GM19463 (cell line): ENCODE results near the gene PILRA.
A peak's percentile ranks its signal among the peaks of the same experiment; 100 is the strongest.
"Not testable (repeated sequence)": the region's sequence is repeated elsewhere in the genome, so short reads cannot be mapped to it uniquely, and the experiment has no call there.

Experiments used
- ATAC-seq: cut with Tn5 transposase; IDR thresholded peaks from one replicate; pipeline ENCODE4 v1.9.1; 2021; ENCODE audit warnings: mild to moderate bottlenecking, moderate library complexity; ENCODE audit not compliant: unreplicated experiment

PILRA gene

DNA sequence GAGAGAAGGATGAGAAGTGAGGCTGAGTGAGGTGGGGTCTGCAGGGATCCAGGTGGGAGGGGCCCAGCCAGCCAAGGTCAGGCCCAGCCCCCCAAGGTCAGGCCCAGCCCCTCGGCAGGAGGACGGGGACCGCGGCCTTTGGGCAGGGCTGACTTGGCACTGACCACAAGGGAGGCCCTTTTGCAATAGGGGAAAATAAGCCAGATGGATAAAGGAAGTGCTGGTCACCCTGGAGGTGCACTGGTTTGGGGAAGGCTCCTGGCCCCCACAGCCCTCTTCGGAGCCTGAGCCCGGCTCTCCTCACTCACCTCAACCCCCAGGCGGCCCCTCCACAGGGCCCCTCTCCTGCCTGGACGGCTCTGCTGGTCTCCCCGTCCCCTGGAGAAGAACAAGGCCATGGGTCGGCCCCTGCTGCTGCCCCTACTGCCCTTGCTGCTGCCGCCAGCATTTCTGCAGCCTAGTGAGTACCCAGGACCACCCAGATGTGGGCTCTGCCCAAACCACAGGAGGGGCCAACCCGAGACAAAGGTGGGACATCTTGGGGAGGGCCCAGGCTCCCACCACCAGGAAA, at the start of gene PILRA:
TSS of gene PILRA (plus strand) at position 227 of the 571 bp plus-strand sequence. CDS start at position 397, 170 bp downstream.
- ATAC-seq, result no peak

DNA sequence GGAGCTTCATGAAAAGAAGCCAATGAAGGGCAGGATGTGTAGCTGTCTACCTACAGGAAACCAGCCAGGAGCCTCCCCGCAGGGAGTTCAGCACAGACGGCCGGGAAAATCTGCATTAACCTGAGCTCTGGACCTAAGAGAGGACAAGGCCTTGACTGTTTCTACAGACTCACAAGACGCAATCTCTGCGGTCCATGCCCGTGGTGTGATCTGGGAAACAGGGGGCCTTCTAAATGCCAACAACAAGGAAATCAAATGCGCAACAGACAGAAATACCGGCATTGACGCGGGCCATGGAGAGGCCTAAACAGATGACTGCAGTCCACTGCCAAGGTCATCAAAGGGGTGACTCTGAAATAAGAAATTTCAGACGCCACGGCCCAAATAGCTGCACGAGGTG, 49.1 kb upstream of the PILRA start:
- ATAC-seq, result not testable (repeated sequence)

DNA sequence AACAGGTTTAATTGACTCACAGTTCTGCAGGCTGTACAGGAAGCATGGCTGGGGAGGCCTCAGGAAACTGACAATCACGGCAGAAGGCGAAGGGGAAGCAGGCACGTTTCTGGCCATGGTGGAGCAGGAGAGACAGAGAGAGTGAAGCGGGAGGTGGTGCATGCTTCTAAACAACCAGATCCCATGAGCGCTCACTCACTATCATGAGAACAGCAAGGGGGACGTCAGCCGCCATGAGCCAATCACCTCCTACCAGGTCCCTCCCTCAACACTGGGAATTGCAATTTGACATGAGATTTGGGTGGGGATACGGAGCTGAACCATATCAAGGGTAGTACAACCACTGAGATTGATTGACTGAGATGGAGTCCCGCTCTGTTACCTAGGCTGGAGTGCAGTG, 47.6 kb upstream of the PILRA start:
- ATAC-seq, result not testable (repeated sequence)

DNA sequence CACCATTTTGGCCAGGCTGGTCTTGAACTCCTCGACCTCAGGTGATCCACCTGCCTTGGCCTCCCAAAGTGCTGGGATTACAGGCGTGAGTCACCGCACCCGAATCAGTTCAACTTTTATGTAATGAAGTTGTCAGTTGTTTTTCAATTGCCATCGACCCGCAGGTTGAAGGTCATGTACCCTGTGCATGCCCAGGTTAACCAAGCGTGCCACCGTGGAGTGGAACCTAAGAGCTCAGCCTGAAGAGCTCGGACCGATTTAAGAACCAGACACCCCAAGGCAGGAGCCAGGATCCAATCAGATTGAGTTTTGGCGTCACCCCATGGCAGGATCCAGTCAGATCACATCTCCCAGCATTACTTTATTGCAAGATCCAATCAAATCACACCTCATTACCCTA, 46.4 kb upstream of the PILRA start:
- not testable (repeated sequence) for ATAC-seq

DNA sequence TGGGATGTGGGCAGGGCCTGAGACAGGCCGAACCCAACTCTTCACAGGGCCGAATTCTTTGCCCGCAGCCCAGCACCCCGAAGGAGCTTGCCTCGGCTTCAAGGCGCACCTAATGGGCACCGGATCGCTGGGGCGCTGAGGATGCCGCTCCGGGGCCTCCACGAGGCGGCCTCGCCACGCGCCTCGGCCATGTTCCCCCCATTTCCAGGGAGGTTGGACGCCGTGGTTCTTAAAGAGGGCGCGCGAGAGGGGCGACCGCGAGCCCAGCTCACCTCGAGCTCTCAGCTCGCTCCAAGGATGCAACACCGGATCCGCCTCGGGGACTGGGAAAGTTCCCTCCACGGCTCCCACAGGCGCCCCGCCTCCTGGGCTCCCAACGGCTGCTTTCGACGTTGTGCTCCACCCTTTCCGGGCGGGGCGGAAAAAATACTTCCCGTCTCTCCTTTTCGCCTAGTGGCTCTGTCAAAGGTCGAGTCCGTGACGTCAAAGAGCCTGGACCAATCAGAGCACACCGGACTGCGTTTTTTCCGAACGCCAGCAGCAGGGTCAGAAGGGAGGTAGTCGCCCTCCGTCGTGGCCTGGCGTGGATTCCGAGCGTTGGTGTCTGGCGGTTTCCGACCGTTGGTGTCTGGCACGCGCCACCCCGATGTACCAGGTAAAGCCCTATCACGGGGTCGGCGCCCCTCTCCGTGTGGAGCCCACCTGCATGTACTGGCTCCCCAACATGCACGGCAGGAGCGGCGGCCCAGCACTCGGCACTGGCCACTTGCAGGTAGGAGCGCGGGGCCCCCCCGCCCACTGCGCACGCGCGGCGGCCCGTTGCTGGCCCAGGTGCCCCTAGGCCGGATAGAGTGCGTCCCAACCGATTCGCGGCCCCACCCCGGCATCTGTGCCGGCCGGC, 37.5 kb upstream of the PILRA start:
- peak; percentile 88 for ATAC-seq

DNA sequence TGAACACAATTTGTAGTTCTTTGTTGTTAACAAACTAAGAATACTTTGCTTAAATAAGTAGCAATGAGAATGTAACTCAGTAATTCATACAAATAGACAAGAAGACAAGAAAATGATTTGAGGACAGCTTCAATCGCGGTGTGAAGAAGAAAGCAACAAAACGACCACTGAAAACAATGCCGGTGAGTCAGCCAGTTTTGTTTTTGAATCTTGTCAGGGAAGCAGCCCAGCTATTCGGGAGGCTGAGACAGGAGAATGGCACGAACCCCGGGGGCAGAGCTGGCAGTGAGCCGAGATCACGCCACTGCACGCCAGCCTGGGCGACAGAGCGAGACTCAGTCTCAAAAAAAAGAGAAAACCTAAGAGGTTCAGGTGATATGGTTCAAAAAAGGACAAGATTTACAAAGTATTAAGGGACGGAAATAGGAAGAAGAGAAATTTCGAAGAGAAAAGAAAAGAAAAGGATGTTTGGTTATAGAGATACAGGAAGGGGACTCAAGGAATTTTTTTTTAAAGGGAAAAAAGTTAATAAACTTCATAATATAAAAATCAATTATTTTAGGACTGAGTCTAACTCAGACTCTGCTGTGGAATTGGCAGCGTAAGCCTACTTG, 35.1 kb upstream of the PILRA start:
- not testable (repeated sequence) for ATAC-seq

DNA sequence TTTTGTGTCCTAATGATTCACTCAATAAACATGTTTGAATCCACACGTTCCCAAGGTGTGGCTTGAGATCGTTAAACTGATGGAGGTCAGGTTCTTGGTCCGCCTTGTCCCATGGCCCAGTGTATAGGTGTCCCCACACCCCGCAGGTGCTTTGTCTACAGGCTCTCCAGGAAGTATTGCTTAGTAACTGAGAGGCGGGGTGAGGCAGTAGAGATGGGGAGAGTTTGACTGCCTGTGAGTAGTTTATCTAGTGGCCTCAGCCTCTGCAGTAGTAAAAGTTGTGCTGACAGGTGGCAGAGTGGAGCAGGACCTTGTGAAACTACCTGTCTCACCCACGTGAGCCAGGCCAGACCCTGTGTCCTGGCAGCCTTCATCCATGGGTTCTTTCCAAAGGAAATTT, 32.0 kb upstream of the PILRA start:
- ATAC-seq, result not testable (repeated sequence)

DNA sequence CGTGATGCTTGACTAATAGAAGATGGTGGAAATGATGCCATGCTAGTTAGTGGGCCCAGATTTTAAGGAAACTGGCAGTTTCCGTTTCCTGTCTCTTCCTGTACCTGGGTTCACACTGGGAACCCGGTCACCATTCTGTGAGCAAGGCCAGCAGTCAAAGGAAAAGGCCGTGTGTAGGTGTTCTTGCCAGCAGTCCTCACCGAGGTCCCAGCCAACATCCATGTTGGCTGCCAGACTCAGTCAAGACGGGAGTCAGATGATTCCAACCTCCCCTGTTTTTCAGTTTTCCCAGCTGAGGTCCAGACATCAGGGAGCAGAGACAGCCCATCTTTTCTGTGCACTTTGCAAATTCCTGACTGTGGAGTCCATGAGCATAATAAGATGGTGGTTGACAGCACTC, 30.5 kb upstream of the PILRA start:
- no peak for ATAC-seq

DNA sequence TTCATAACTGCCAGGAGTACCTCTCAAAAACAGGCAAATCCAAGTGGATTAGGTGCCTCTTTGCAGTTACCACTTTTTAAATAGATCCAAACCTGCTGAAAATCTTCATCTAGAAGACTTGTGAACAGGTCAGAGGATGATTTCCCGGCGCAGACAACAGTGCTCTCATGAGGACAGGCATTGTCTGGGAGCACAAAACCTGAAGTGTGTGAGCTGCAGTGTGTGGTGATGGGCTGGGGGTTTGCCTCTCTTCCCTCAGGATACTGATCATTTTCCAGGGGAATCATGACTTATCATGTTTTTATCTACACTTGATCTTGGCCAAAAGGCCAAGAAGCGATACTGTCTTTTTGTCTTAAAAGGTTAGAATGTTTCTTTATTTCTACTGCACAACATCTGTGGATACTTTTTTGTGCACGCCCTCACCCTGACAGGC, 29.1 kb upstream of the PILRA start:
- not testable (repeated sequence) for ATAC-seq

DNA sequence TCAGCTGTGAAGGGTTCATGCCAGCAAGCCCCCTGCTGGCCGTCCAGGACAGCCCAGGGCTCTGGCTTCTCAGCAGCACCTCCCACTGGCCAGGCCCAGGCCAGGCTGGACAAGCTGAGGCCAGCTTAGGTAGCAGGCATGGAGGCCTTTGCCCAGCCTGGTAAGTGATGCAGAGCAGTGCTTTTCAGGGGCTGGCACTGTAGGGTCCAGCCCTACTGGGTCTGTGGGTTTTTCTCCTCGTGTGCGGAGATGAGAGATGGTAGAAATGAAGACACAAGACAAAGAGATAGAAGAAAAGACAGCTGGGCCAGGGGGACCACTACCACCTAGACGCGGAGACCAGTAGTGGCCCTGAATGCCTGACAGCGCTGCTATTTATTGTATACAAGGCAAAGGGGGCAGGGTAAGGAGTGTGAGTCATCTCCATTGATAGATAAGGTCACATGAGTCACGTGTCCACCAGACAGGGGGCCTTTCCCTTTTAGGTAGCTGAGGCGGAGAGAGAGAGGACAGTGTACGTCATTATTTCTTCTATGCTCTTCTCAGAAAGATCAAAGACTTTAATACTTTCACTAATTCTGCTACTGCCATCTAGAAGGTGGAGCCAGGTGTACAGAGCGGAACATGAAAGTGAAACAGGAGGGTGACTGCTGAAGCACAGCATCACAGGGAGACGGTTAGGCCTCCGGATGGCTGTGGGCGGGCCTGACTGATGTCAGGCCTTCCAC, 28.6 kb upstream of the PILRA start:
- peak; percentile 69 for ATAC-seq

DNA sequence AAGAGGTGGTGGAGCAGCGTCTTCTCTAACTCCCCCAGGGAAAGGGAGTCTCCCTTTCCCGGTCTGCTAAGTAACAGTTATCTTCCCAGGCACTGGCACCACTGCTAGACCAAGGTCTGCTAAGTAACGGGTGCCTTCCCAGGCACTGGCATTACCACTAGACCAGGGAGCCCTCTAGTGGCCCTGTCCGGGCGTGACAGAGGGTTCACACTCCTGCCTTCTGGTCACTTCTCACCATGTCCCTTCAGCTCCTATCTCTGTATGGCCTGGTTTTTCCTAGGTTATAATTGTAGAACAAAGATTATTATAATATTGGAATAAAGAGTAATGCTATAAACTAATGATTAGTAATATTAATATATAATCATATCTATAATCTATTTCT, 28.0 kb upstream of the PILRA start:
- ATAC-seq, result peak; percentile 53

DNA sequence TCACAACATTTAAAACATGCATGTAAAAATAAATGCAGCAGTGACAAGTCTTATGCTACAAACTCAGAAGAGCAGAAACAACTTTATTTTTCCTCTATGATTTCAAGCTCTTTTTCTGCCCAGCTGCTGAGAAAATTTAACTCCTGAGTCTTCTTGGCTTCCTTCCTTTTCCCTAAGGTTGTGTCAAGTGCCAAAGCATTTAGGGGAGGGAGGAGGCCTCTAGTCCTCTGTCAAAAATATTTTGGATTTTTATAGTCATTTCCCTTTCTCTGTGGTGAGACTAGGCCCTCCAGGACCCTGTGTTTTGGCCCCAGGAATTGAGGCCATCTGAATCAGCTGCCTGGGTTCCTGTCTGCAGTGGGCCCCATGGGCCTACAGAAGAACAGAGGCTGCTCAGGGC, 26.4 kb upstream of the PILRA start:
- no peak for ATAC-seq

DNA sequence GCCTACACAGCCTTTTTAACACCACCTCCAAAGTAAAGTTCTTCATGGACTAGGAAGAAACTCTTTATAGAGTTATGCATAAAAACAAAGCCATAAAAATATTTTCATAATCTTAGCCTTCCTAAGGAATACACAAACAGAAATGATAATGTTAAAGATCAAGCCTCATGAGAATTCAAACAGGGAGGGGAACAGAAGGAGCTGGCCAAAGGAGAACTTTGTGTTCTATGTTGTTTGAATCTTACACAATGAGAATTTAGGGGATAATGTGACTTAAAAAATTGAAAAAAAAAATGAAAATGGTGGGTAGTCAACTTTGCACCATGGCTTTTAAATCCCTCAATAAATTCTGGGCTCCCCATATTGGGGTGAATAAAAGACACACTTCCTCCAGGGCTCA, 24.5 kb upstream of the PILRA start:
- no peak for ATAC-seq

DNA sequence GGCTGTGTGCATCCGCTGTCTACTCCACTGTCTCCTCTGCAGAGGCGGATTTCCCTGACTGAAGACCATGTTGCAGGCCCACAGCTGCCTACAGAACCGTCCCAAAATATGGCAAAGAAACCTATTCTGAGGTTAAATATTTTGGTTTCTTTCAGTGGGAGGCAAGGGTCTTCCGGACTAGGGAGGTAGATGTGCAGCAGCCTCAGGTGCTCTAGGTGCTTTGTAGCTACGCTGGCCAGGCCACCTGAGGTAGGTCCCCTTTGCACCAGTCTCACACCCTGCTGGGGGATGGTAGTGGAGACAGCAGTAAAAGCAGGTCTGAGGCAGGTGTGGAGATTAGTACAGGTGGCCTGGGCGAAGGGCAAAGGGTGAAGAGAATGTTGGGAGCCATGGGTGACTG, 23.5 kb upstream of the PILRA start:
- no peak for ATAC-seq

DNA sequence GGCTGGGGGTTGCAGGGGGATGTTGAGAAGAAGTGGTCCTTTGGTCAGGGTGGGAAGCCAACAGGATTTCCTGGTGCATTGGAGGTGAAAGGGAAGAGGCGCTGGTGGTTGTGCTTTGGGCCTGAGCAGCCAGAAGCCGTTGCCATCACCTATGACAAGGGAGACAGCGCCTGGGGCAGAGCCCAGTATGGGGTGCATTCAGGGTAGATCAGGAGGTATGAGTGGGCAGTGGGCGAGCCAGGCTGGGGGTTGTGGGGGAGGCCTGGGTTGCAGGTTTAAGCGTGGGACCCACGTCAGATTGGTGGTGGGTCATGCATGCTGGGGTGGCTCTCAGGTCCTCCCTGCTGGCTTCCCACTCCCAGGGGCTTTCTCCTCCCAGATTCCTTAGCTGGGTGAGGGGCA, 21.6 kb upstream of the PILRA start:
- no peak for ATAC-seq

DNA sequence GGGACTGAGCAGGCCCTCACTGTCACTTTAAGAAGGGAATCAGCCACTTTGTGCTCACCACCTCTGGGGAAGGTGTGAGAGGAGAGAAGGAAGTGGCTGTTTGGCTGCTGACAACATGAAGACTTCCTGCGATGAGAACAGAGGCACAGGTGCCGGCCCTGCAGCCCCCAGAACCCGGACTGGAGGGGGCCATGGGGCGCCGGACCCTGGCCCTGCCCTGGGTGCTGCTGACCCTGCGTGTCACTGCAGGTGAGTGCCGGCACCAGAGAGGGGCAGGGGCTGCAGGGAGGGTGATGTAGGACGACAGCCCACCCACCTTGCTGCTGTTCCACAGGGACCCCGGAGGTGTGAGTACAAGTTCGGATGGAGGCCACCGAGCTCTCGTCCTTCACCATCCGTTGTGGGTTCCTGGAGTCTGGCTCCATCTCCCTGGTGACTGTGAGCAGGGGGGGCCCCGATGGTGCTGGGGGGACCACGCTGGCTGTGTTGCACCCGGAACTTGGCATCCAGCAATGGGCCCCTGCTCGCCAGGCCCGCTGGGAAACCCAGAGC, 21.0 kb upstream of the PILRA start:
- not testable (repeated sequence) for ATAC-seq

DNA sequence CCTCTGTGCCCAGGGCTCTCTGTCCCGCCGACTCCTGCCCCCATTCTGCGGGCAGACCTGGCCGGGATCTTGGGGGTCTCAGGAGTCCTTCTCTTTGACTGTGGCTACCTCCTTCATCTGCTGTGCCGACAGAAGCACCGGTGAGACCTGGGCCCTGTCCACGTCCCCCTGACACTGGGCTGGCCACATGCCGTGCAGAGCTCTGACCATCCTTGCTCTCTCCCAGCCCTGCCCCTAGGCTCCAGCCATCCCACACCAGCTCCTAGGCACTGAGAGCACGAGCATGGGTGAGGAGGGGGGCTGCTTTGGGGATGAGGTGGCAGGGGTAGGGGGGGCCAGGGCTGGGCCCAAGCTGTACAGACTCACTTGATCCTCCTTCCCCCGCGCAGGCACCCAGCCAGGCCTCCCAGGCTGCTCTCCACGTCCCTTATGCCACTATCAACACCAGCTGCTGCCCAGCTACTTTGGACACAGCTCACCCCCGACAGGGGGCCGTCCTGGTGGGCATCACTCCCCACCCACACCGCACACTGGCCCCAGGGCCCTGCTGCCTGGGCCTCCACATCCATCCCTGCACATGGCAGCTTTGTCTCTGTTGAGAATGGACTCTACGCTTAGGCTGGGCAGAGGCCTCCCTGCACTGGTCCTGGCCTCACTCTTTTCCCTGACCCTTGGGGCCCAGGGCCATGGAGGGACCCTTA, 20.2 kb upstream of the PILRA start:
- ATAC-seq, result no peak

DNA sequence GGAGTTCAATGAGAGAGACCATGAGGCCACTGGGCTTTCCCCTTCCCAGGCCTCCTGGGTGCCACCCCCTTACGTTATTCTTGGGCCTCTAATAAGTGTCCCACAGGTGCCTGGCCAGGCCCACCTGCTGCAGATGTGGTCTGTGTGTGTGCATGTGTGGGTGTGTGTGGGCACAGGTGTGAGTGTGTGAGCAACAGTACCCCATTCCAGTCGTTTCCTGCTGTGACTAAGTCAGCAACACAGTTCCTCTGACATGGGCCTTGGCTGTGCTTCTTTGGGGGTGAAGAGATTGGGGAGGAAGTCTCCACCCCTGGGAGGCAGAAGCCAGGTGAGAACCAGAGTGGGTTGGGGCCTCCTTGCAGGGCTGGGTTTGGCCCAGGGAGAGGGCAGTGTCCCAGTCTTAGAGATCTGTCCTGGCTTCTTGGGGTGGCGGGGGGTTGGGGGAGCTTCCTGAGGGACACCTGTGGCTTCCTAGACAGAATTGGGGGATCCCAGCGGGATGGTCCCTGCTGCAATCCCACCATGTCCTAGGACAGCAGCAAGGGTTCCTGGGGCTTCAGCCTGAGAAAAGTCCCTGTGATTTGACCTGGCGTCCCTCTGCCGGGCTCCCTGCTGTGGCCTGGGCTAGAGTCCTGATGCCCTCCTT, 19.5 kb upstream of the PILRA start:
- no peak for ATAC-seq

DNA sequence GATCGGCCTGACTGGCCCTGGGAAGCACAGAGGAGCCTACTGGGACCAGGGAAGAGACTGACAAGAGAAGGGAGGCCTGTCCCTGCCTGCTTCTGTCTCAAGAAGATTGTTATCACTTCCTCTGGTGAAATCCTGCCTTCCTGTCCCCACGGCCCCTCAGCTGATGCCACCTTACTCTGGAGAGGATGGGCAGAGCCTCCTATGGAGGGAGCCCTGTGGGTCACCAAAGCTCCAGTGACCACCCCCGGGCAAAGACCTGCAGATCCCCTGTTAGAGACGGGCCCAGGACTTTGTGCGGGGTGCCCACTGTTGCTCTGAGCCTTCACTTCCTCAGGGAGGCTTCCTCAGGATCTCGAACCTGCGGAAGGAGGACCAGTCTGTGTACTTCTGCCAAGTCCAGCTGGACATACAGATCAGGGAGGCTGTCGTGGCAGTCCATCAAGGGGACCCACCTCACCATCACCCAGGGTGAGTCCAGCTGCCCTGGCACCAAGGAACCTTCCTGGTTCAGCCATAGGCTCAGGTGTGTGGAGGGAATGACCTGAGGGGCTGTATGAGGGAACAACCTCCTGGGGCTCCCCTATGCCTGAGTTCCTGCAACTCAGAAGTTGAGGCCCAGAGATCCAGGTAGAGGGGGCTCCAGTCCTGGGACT, 16.7 kb upstream of the PILRA start:
- no peak for ATAC-seq
